ENCODE measurements around the gene ABHD16A. TPM values are rescaled to one million over a fixed set of nuclear protein-coding genes. Genes with fewer than 3 reads are reported as not detected.
A peak's percentile ranks its signal among the peaks of the same experiment; 100 is the strongest.

The ABHD16A gene
- total and polyA plus RNA-seq, 10 of the 15 experiments (the other 5 are each of a cell fraction or from before 2014, with no cell fraction given): 7.5 to 43.0 (median 32.9) TPM

DNA sequence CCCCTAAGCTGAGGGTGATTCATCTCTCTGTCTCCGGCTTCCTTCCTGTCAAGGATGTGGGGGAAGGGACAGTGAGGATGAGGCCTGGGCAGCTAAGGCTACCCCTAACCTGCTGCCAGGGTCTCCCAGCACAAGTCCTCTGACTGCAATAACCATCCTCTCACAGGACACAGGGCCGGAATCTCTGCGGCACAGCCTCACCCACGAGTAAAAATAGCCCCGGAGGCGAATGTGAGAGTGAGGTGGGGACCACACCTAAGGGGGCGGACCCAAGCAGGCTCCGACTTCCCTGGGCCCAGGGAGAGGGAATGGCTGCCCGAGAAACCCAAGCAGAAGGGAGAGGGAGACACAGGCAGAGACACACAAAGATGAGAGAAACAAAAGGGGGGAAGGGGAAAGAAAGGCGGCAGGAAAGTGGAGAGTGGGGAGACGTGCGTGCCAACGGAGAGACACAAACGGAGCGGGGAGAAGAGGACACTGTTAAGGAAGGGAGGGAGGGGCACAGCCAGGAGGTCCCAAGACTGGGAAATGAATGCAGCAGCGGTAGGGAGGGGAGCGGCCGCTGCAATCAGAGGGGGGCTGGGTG is 31.8 kb upstream of the ABHD16A start (continued):
- TF ChIP-seq ZBED1 (IDR thresholded peaks at IDR 0.05; ENCODE audit: borderline replicate concordance) (peak; percentile 73; the same call in 1 of the 2 replicates), IKZF1 (conservative IDR thresholded peaks at IDR 0.05) (peak; percentile 70), SMC3 (IDR thresholded peaks at IDR 0.05; ENCODE audit: borderline replicate concordance, low read length) (0 out of 2 replicates have a peak, but pooled peaks have one; percentile 1), SREBF1 (IDR thresholded peaks at IDR 0.05; ENCODE audit: low read length) (no peak), NBN (IDR thresholded peaks at IDR 0.05) (peak; percentile 45), IKZF2 (IDR thresholded peaks at IDR 0.05) (peak in 1 of 2 experiments; percentile 8; a peak in 3 of 4 replicates), RAD21 (IDR thresholded peaks at IDR 0.05; ENCODE audit: insufficient read depth, low read depth, low read length) (no peak), EP300 (IDR thresholded peaks at IDR 0.05; ENCODE audit: borderline replicate concordance in 1 of 2, control insufficient read depth in 1 of 2, low read depth in 2 of 2, low read length in 2 of 2) (0 out of 4 replicates have a peak, but pooled peaks of 1 of the 2 experiments have one; percentile 6), NR2F1 (conservative IDR thresholded peaks at IDR 0.05) (peak; percentile 73; the same call in 1 of the 2 replicates), ETV6 (conservative IDR thresholded peaks at IDR 0.05 in 1 of 2, IDR thresholded peaks at IDR 0.05 in 1 of 2; ENCODE audit: borderline replicate concordance in 1 of 2, low read depth in 1 of 2) (peak in 1 of 2 experiments; percentile 84; a peak in 2 of 4 replicates), BCL11A (IDR thresholded peaks at IDR 0.05; ENCODE audit: low read depth, low read length) (peak; percentile 81; the same call in 1 of the 2 replicates), FOS (IDR thresholded peaks at IDR 0.05; ENCODE audit: borderline replicate concordance, extremely low read depth, insufficient read length) (no peak), LARP7 (IDR thresholded peaks at IDR 0.05) (peak; percentile 69; the same call in 1 of the 2 replicates), SP1 (IDR thresholded peaks at IDR 0.05; ENCODE audit: low read depth, low read length) (peak; percentile 33), FOXM1 (IDR thresholded peaks at IDR 0.05; ENCODE audit: low read depth, low read length) (no peak), ZSCAN29 (IDR thresholded peaks at IDR 0.05) (no peak), HDGF (IDR thresholded peaks at IDR 0.05) (peak; percentile 89), CHD2 (IDR thresholded peaks at IDR 0.05; ENCODE audit: borderline replicate concordance, low read depth, low read length) (peak; percentile 87; the same call in 1 of the 2 replicates), SIN3A (IDR thresholded peaks at IDR 0.05; ENCODE audit: low read depth, low read length) (no peak; the same call in 1 of the 2 replicates), RCOR1 (conservative IDR thresholded peaks at IDR 0.05; ENCODE audit: low read depth, low read length) (0 out of 2 replicates have a peak, but pooled peaks have one; percentile 54), EGR1 (IDR thresholded peaks at IDR 0.05; ENCODE audit: borderline replicate concordance in 1 of 2, low read depth in 2 of 2, low read length in 2 of 2) (peak in 1 of 2 experiments; percentile 28; a peak in 1 of 3 replicates), YY1 (IDR thresholded peaks at IDR 0.05; ENCODE audit: low read depth, low read length) (peak; percentile 55; the same call in 1 of the 2 replicates)
- TF ChIP-seq, protein P1, sequence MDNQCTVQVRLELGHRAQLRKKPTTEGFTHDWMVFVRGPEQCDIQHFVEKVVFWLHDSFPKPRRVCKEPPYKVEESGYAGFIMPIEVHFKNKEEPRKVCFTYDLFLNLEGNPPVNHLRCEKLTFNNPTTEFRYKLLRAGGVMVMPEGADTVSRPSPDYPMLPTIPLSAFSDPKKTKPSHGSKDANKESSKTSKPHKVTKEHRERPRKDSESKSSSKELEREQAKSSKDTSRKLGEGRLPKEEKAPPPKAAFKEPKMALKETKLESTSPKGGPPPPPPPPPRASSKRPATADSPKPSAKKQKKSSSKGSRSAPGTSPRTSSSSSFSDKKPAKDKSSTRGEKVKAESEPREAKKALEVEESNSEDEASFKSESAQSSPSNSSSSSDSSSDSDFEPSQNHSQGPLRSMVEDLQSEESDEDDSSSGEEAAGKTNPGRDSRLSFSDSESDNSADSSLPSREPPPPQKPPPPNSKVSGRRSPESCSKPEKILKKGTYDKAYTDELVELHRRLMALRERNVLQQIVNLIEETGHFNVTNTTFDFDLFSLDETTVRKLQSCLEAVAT (IDR thresholded peaks at IDR 0.05): peak; percentile 60; the same call in 1 of the 2 replicates
- TF ChIP-seq, protein P2, sequence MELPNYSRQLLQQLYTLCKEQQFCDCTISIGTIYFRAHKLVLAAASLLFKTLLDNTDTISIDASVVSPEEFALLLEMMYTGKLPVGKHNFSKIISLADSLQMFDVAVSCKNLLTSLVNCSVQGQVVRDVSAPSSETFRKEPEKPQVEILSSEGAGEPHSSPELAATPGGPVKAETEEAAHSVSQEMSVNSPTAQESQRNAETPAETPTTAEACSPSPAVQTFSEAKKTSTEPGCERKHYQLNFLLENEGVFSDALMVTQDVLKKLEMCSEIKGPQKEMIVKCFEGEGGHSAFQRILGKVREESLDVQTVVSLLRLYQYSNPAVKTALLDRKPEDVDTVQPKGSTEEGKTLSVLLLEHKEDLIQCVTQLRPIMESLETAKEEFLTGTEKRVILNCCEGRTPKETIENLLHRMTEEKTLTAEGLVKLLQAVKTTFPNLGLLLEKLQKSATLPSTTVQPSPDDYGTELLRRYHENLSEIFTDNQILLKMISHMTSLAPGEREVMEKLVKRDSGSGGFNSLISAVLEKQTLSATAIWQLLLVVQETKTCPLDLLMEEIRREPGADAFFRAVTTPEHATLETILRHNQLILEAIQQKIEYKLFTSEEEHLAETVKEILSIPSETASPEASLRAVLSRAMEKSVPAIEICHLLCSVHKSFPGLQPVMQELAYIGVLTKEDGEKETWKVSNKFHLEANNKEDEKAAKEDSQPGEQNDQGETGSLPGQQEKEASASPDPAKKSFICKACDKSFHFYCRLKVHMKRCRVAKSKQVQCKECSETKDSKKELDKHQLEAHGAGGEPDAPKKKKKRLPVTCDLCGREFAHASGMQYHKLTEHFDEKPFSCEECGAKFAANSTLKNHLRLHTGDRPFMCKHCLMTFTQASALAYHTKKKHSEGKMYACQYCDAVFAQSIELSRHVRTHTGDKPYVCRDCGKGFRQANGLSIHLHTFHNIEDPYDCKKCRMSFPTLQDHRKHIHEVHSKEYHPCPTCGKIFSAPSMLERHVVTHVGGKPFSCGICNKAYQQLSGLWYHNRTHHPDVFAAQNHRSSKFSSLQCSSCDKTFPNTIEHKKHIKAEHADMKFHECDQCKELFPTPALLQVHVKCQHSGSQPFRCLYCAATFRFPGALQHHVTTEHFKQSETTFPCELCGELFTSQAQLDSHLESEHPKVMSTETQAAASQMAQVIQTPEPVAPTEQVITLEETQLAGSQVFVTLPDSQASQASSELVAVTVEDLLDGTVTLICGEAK (IDR thresholded peaks at IDR 0.05; ENCODE audit: borderline replicate concordance): peak; percentile 26; the same call in 1 of the 2 replicates
- TF ChIP-seq, protein P3, sequence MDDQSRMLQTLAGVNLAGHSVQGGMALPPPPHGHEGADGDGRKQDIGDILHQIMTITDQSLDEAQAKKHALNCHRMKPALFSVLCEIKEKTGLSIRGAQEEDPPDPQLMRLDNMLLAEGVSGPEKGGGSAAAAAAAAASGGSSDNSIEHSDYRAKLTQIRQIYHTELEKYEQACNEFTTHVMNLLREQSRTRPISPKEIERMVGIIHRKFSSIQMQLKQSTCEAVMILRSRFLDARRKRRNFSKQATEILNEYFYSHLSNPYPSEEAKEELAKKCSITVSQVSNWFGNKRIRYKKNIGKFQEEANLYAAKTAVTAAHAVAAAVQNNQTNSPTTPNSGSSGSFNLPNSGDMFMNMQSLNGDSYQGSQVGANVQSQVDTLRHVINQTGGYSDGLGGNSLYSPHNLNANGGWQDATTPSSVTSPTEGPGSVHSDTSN (IDR thresholded peaks at IDR 0.05; ENCODE audit: insufficient replicate concordance, low read depth, low read length): peak; percentile 84
